ENCODE data around the gene RBM5. TPM values are rescaled to one million over a fixed set of nuclear protein-coding genes. Genes with fewer than 3 reads are reported as not detected.

Gene RBM5
- total and polyA plus RNA-seq, 2 donors (not counting 1 experiment from before 2014, with no cell fraction given), result 405 to 464 TPM

DNA sequence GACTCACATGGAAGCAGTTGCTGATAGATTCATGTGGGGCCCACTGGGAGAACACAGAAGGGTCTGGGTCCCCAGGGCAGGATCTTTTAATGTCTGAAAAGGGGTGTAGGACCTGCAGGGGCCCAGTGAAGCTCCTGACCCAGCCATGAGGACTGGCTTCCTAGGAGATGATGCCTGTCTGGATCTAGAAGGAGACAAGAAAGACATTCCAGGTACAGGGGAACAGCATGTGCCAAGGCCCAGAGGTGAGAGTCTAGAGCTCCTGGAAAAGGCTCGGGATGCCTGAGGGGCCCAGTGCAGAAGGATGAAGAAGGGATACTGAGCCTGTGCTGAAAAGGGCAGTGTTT, 61.7 kb downstream of the RBM5 start:
- H3K79me2 ChIP-seq (ENCODE audit: control insufficient read depth, insufficient read depth, low read length), result no peaks in the 10 kb centered on the region

DNA sequence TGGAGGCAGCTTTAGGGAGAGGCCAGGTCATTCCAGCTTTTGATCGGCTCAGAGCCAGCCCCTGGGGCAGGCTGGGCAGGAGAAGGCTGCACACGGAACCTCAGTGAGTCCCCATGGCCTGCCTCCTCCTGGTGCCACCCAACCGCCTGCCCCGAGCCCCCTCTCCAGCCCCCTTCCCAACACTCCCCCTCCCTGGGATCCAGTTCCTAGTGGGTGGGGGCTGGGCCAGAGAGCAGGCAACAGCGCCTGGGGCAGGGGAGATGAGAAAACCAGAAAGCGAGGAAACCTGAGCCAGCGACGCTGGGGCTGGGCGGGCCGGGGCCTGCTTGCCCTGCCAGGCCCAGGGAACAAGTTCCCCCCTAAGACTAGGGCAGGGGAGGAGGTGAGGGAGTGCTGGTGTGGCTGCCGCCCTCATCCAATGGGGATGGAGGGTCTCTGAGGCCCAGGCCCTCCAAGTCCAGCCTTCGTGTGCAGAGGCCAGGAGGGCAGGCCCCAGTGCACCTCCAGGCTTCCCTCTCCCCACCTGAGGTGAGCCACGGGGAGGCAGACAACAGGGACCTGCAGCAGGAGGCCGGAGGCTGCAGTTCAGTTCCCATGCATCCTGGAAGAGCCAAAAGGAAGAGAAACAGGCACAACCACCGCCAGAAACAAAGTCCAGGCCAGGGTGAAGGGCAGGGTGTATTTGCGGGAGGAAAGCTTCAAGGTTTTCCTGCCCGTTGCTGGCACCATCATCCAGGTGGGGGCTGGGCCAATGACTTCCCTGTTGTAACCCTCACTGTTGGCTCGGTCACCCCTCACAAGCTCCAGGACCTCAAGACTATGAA, 62.4 kb downstream of the RBM5 start:
- Mint-ChIP-seq H3K9me3 (ENCODE audit: insufficient read depth) (no peaks in the 10 kb centered on the region), H3K4me3 (no peak overlapping the region), H3K27ac (no peak overlapping the region), H3K27me3 (peaks cover 29% of the 10 kb centered on the region), H3K4me1 (peaks cover 15% of the 10 kb centered on the region)
- no peak overlapping the region for H3K9ac ChIP-seq (ENCODE audit: low read length)
- H3K79me2 ChIP-seq (ENCODE audit: control insufficient read depth, insufficient read depth, low read length), result no peaks in the 10 kb centered on the region
- peaks cover 0 to 5% (median 0%) of the 10 kb centered on the region in 3 donors for H3K9me3 ChIP-seq (ENCODE audit: control extremely low read depth in 1 of 3, control insufficient read depth in 2 of 3, insufficient read depth in 1 of 3, low read length in 2 of 3)
- H4K20me1 ChIP-seq (ENCODE audit: control insufficient read depth, insufficient read depth, low read length, poor library complexity, severe bottlenecking), result peaks cover 7% of the 10 kb centered on the region
- no peak for ATAC-seq (ENCODE audit: low read depth)
- WGBS (ENCODE audit: insufficient coverage), result 93% methylated on average over 11 of the region's 18 CpGs
- H3K36me3 ChIP-seq (replicated peaks in 1 of 2; ENCODE audit: control extremely low read depth in 1 of 2, control insufficient read depth in 1 of 2, extremely low read depth in 1 of 2, insufficient read depth in 2 of 2, low read length in 1 of 2), result no peaks in the 10 kb centered on the region
- POLR2A ChIA-PET, result no interaction called here
- H3K4me1 ChIP-seq (ENCODE audit: control insufficient read depth in 2 of 2, insufficient read depth in 2 of 2, low read length in 2 of 2), result peaks cover 14 to 15% of the 10 kb centered on the region in 2 donors
- H3K4me3 ChIP-seq (ENCODE audit: control extremely low read depth in 1 of 5, extremely low read depth in 1 of 5, insufficient read depth in 1 of 5, low read depth in 2 of 5, low read length in 4 of 5), result no peak overlapping the region
- TF ChIP-seq, protein P1, sequence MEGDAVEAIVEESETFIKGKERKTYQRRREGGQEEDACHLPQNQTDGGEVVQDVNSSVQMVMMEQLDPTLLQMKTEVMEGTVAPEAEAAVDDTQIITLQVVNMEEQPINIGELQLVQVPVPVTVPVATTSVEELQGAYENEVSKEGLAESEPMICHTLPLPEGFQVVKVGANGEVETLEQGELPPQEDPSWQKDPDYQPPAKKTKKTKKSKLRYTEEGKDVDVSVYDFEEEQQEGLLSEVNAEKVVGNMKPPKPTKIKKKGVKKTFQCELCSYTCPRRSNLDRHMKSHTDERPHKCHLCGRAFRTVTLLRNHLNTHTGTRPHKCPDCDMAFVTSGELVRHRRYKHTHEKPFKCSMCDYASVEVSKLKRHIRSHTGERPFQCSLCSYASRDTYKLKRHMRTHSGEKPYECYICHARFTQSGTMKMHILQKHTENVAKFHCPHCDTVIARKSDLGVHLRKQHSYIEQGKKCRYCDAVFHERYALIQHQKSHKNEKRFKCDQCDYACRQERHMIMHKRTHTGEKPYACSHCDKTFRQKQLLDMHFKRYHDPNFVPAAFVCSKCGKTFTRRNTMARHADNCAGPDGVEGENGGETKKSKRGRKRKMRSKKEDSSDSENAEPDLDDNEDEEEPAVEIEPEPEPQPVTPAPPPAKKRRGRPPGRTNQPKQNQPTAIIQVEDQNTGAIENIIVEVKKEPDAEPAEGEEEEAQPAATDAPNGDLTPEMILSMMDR (IDR thresholded peaks at IDR 0.05), result no peak
- no peak for TF ChIP-seq EZH2 (IDR thresholded peaks at IDR 0.05; ENCODE audit: borderline replicate concordance, insufficient read depth, low read depth, low read length, poor library complexity, severe bottlenecking)
- intact Hi-C loops (cut with micrococcal nuclease), result no loop called here
- no peak for DNase-seq
- H3K4me2 ChIP-seq (replicated peaks; ENCODE audit: low read depth, low read length, poor library complexity, severe bottlenecking), result no peak overlapping the region
- no peak overlapping the region for H2AFZ ChIP-seq (ENCODE audit: insufficient read depth, low read depth, low read length, poor library complexity, severe bottlenecking)
- no peak overlapping the region for H3K27ac ChIP-seq (ENCODE audit: low read length in 2 of 2)
- CTCF ChIA-PET, result no interaction called here
- peaks cover 0 to 26% (median 9%) of the 10 kb centered on the region in 4 experiments for H3K27me3 ChIP-seq (replicated peaks in 1 of 4; ENCODE audit: control extremely low read depth in 1 of 4, control insufficient read depth in 3 of 4, insufficient read depth in 4 of 4, low read length in 3 of 4)

More for the DNA sequence above, 61.7 kb downstream of the RBM5 start:
- no peaks in the 10 kb centered on the region for H3K36me3 ChIP-seq (replicated peaks in 1 of 2; ENCODE audit: control extremely low read depth in 1 of 2, control insufficient read depth in 1 of 2, extremely low read depth in 1 of 2, insufficient read depth in 2 of 2, low read length in 1 of 2)
- H3K4me1 ChIP-seq (ENCODE audit: control insufficient read depth in 2 of 2, insufficient read depth in 2 of 2, low read length in 2 of 2), result peaks cover 7 to 8% of the 10 kb centered on the region in 2 donors
- intact Hi-C loops (cut with micrococcal nuclease), result no loop called here
- H3K4me3 Mint-ChIP-seq, result no peak overlapping the region
- H2AFZ ChIP-seq (ENCODE audit: insufficient read depth, low read depth, low read length, poor library complexity, severe bottlenecking), result no peak overlapping the region
- H3K27me3 ChIP-seq (replicated peaks in 1 of 4; ENCODE audit: control extremely low read depth in 1 of 4, control insufficient read depth in 3 of 4, insufficient read depth in 4 of 4, low read length in 3 of 4), result peaks cover 0 to 19% (median 6%) of the 10 kb centered on the region in 4 experiments
- TF ChIP-seq EZH2 (IDR thresholded peaks at IDR 0.05; ENCODE audit: borderline replicate concordance, insufficient read depth, low read depth, low read length, poor library complexity, severe bottlenecking), result no peak
- TF ChIP-seq, protein P1 (IDR thresholded peaks at IDR 0.05), result no peak
- DNase-seq (no peak), ATAC-seq (ENCODE audit: low read depth) (no peak)
- no peaks in the 10 kb centered on the region for H3K9me3 Mint-ChIP-seq (ENCODE audit: insufficient read depth)
- H3K4me1 Mint-ChIP-seq, result peaks cover 9% of the 10 kb centered on the region
- no peak overlapping the region for H3K4me2 ChIP-seq (replicated peaks; ENCODE audit: low read depth, low read length, poor library complexity, severe bottlenecking)
- H3K27ac ChIP-seq (ENCODE audit: low read length in 2 of 2), result no peak overlapping the region
- no peak overlapping the region for H3K9ac ChIP-seq (ENCODE audit: low read length)
- ChIA-PET CTCF (no interaction called here), POLR2A (no interaction called here)
- 93% methylated on average over 1 of the region's 1 CpG for WGBS (ENCODE audit: insufficient coverage)
- peaks cover under 1% of the 10 kb centered on the region for H4K20me1 ChIP-seq (ENCODE audit: control insufficient read depth, insufficient read depth, low read length, poor library complexity, severe bottlenecking)
- H3K27ac Mint-ChIP-seq, result no peak overlapping the region
- no peaks in the 10 kb centered on the region for H3K9me3 ChIP-seq (ENCODE audit: control extremely low read depth in 1 of 3, control insufficient read depth in 2 of 3, insufficient read depth in 1 of 3, low read length in 2 of 3)
- no peak overlapping the region for H3K4me3 ChIP-seq (ENCODE audit: control extremely low read depth in 1 of 5, extremely low read depth in 1 of 5, insufficient read depth in 1 of 5, low read depth in 2 of 5, low read length in 4 of 5)
- H3K27me3 Mint-ChIP-seq, result peaks cover 24% of the 10 kb centered on the region

Data from B cell (primary cell).